Trophoblast cell (in vitro differentiated cells and primary cell): ENCODE results near the gene CNPY4.

Experiments used
- DNase-seq, 2 donors: peaks; one replicate each; pipeline ENCODE4 v3.0.0-alpha.2; 2016
- H2AFZ ChIP-seq: 2 replicates; pipeline ENCODE4 v1.6.1; 2013; ENCODE audit warnings: low read length, moderate library complexity, mild to moderate bottlenecking; ENCODE audit not compliant: insufficient read depth, poor library complexity
- H2AK5ac ChIP-seq: 2 replicates; pipeline ENCODE4 v1.6.1; 2013; ENCODE audit warnings: mild to moderate bottlenecking, low read length
- H2BK120ac ChIP-seq: 2 replicates; pipeline ENCODE4 v1.6.1; 2013; ENCODE audit warnings: low read length, mild to moderate bottlenecking, moderate library complexity; ENCODE audit not compliant: insufficient read depth, poor library complexity
- H2BK12ac ChIP-seq: 2 replicates; pipeline ENCODE4 v1.6.1; 2013; ENCODE audit warnings: mild to moderate bottlenecking, low read length, moderate library complexity
- H2BK5ac ChIP-seq: 2 replicates; pipeline ENCODE4 v1.6.1; 2013; ENCODE audit warnings: low read length, low read depth, moderate library complexity, mild to moderate bottlenecking; ENCODE audit not compliant: poor library complexity
- H3K14ac ChIP-seq: 2 replicates; pipeline ENCODE4 v1.6.1; 2013; ENCODE audit warnings: mild to moderate bottlenecking, low read length
- H3K18ac ChIP-seq: 2 replicates; pipeline ENCODE4 v1.6.1; 2013; ENCODE audit warnings: mild to moderate bottlenecking, low read length
- H3K23ac ChIP-seq: 2 replicates; pipeline ENCODE4 v1.6.1; 2013; ENCODE audit warnings: low read length
- H3K27ac ChIP-seq: 2 replicates; pipeline ENCODE4 v1.5.1; 2013; ENCODE audit warnings: low read depth, mild to moderate bottlenecking, inconsistent platforms, low read length, moderate library complexity
- H3K27me3 ChIP-seq: 2 replicates; pipeline ENCODE4 v1.6.1; 2013; ENCODE audit warnings: inconsistent platforms, mild to moderate bottlenecking, low read length, moderate library complexity; ENCODE audit not compliant: insufficient read depth
- H3K36me3 ChIP-seq, 2 experiments: 1 replicate in 1 of 2; 2 replicates in 1 of 2; pipeline ENCODE4 v1.6.1; 2013; ENCODE audit warnings: low read length in 2 of 2, mild to moderate bottlenecking in 2 of 2, moderate library complexity in 1 of 2; ENCODE audit not compliant: insufficient read depth in 2 of 2, control insufficient read depth in 1 of 2
- H3K4ac ChIP-seq: 2 replicates; pipeline ENCODE4 v1.6.1; 2013; ENCODE audit warnings: low read depth, mild to moderate bottlenecking, low read length, moderate library complexity
- H3K4me1 ChIP-seq, 2 experiments: 1 replicate in 1 of 2; 2 replicates in 1 of 2; pipeline ENCODE4 v1.6.1; 2013; ENCODE audit warnings: low read length in 2 of 2, mild to moderate bottlenecking in 2 of 2, moderate library complexity in 1 of 2; ENCODE audit not compliant: insufficient read depth in 2 of 2, control insufficient read depth in 1 of 2
- H3K4me2 ChIP-seq: 2 replicates; pipeline ENCODE4 v1.6.1; 2013; ENCODE audit warnings: inconsistent platforms, mild to moderate bottlenecking, low read length, moderate library complexity
- H3K4me3 ChIP-seq: 2 replicates; pipeline ENCODE4 v1.5.1; 2013; ENCODE audit warnings: mild to moderate bottlenecking, low read depth, low read length, inconsistent platforms
- H3K79me1 ChIP-seq: one replicate; pipeline ENCODE4 v1.6.1; 2013; ENCODE audit warnings: low read length
- H3K79me2 ChIP-seq: 2 replicates; pipeline ENCODE4 v1.6.1; 2013; ENCODE audit warnings: low read length, mild to moderate bottlenecking; ENCODE audit not compliant: control insufficient read depth, insufficient read depth, poor library complexity
- H3K9ac ChIP-seq: 2 replicates; pipeline ENCODE4 v1.6.1; 2013; ENCODE audit warnings: mild to moderate bottlenecking, low read length
- H3K9me3 ChIP-seq: 2 replicates; pipeline ENCODE4 v1.6.1; 2013; ENCODE audit warnings: low read depth, mild to moderate bottlenecking, control low read depth, inconsistent platforms, low read length; ENCODE audit not compliant: insufficient read depth
- H4K12ac ChIP-seq: 2 replicates; pipeline ENCODE4 v1.6.1; 2013; ENCODE audit warnings: low read depth, mild to moderate bottlenecking, low read length, moderate library complexity
- H4K8ac ChIP-seq: 2 replicates; pipeline ENCODE4 v1.6.1; 2013; ENCODE audit warnings: low read depth, mild to moderate bottlenecking, low read length, moderate library complexity
- H4K91ac ChIP-seq: one replicate; pipeline ENCODE4 v1.6.1; 2013; ENCODE audit warnings: low read depth, mild to moderate bottlenecking, low read length, moderate library complexity
- WGBS: extraction: QIAGEN DNeasy Blood & Tissue Kit; methylation state at CpG from one replicate; pipeline ENCODE4 v1.1.7; 2013; ENCODE audit warnings: missing lambda C conversion rate; ENCODE audit not compliant: insufficient read length, insufficient coverage; ENCODE audit errors: extremely low coverage; 5-methylcytosine and 5-hydroxymethylcytosine counted together

CNPY4 gene

DNA sequence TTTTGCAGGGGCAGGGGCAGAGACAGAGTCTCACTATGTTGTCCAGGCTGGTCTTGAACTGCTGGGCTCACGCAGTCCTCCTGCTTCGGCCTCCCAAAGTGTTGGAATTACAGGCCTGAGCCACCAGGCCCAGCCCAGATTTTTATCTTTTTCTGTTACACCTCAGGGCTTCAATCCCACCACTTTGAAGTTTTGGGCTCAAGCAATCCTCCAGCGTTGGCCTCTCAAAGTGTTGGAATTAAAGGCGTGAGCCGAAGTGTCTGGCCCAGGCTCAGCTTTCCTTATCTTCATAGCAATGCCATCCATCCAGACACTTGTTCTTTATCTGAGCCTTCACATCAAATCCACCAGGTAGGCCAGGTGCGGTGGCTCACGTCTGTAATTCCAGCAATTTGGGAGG lies 4.4 kb upstream of the CNPY4 start:
- Histone ChIP-seq H3K27me3 (no peaks in the 10 kb centered on the region), H3K23ac (no peak overlapping the region), H3K18ac (no peak overlapping the region), H2BK5ac (no peak overlapping the region), H3K79me2 (peaks cover 5% of the 10 kb centered on the region), H4K8ac (no peak overlapping the region), H2BK12ac (no peak overlapping the region), H3K4me3 (no peak overlapping the region), H2AK5ac (no peak overlapping the region), H2AFZ (no peak overlapping the region), H3K4me1 (peaks cover 3 to 4% of the 10 kb centered on the region in 2 experiments), H3K4me2 (no peak overlapping the region), H3K4ac (no peak overlapping the region), H2BK120ac (no peak overlapping the region), H3K9ac (no peak overlapping the region), H4K12ac (no peak overlapping the region), H3K79me1 (no peaks in the 10 kb centered on the region), H3K36me3 (peaks cover 34 to 35% of the 10 kb centered on the region in 2 experiments), H4K91ac (no peak overlapping the region), H3K27ac (no peak overlapping the region), H3K9me3 (no peaks in the 10 kb centered on the region), H3K14ac (no peak overlapping the region)
- DNase-seq: peak; percentile 94 to 98
- no CpG with 5 or more reads among the region's 7 CpGs for WGBS

DNA sequence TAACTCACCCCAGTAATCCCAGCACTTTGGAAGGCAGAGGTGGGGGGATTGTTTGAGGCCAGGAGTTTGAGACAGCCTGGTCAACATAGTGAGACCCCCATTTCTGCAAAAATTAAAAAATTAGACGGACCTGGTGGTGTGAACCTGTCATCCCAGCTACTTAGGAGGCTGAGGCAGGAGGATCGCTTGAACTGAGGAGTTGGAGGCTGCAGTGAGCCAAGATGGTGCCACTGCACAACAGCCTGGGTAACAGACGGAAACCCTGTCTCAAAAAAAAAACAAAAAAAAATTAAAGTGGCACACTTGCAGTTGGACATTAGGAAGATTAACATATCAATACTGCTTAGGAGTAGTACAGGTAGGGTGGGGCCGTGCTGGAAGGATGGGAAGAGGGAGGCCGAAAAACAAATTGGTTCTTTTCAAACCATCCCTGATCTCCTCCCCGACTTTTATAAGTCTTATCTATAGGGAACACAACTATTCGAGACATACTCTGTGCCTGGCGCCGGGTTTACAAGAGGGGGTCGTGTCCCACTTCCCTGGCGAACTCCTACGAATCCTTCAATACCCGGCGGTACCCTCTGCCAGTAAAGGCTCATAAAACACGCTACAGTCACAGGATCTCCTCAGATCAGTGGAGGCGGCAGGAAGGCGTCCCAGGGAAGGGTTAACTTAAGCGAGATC lies 904 bp upstream of the CNPY4 start:
- Histone ChIP-seq H2AK5ac (no peak overlapping the region), H3K14ac (peak overlapping the region; percentile 77), H2AFZ (peak overlapping the region; percentile 12), H3K27me3 (no peaks in the 10 kb centered on the region), H2BK12ac (no peak overlapping the region), H3K4me3 (peak overlapping the region; percentile 92), H3K23ac (no peak overlapping the region), H4K91ac (peak overlapping the region; percentile 33), H3K9ac (peak overlapping the region; percentile 93), H3K27ac (peak overlapping the region; percentile 29), H3K4ac (peak overlapping the region; percentile 70), H3K9me3 (no peaks in the 10 kb centered on the region), H4K12ac (peak overlapping the region; percentile 4), H2BK120ac (no peak overlapping the region), H3K18ac (peak overlapping the region; percentile 7), H3K4me1 (peaks cover 6 to 17% of the 10 kb centered on the region in 2 experiments), H3K79me1 (no peaks in the 10 kb centered on the region), H3K36me3 (peaks cover 6% of the 10 kb centered on the region in 2 experiments), H4K8ac (peak overlapping the region; percentile 50), H3K79me2 (peaks cover 5% of the 10 kb centered on the region), H2BK5ac (peak overlapping the region; percentile 50), H3K4me2 (peak overlapping the region; percentile 81)
- DNase-seq: no peak
- no CpG with 5 or more reads among the region's 18 CpGs for WGBS

DNA sequence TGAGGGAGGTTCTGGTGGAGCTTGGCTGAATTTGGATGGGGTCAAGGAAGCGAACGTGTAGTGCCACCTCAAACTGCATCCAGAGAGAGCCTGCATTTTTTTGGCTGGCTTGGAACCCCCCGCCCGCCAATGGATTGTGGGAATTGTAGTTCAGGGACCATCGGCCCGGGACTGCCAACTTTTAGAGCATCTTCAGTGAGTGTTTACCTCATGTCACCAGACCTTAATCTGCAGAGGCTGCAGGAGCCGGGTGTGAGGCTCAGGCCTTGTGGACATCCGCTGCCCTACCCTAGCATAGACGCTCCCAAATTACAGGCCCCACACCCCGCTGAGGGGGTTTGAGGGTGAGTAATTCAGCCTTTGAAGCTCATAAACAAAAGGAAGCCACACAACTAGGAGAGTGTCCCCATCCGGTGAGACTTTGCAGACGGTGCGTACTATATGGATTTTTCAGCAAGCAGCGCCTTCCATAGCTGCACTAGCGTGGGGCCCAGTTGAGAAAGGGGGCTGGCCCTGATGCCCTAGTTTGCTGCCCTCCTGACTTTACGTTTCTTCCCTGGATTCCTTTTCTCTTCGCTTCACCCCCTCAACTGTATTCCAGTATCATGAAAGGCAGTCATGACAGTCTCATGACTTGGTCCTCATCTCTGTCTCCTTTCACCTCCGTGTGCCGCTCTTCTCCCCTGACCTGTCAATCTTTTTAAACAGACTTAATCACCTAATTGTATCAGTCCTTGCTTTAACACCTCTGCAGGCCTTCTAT lies 717 bp downstream of the CNPY4 start:
- H3K79me2 ChIP-seq: peaks cover 5% of the 10 kb centered on the region
- no peak overlapping the region for H2AK5ac ChIP-seq
- peak overlapping the region; percentile 9 for H3K27ac ChIP-seq
- no peak overlapping the region for H3K23ac ChIP-seq
- peak overlapping the region; percentile 81 for H3K4me2 ChIP-seq
- peak in 1 of 2 donors; percentile 41 for DNase-seq
- H3K79me1 ChIP-seq: no peaks in the 10 kb centered on the region
- no peak overlapping the region for H3K18ac ChIP-seq
- H2BK12ac ChIP-seq: no peak overlapping the region
- peak overlapping the region; percentile 25 for H4K8ac ChIP-seq
- no peak overlapping the region for H4K12ac ChIP-seq
- no peak overlapping the region for H3K4ac ChIP-seq
- no peak overlapping the region for H4K91ac ChIP-seq
- H2BK5ac ChIP-seq: no peak overlapping the region
- no peaks in the 10 kb centered on the region for H3K36me3 ChIP-seq
- peaks cover 6 to 17% of the 10 kb centered on the region in 2 experiments for H3K4me1 ChIP-seq
- no peak overlapping the region for H2BK120ac ChIP-seq
- no peak overlapping the region for H2AFZ ChIP-seq
- H3K9me3 ChIP-seq: no peaks in the 10 kb centered on the region
- WGBS: no CpG with 5 or more reads among the region's 19 CpGs
- H3K4me3 ChIP-seq: peak overlapping the region; percentile 79
- no peaks in the 10 kb centered on the region for H3K27me3 ChIP-seq
- no peak overlapping the region for H3K14ac ChIP-seq
- H3K9ac ChIP-seq: peak overlapping the region; percentile 57

DNA sequence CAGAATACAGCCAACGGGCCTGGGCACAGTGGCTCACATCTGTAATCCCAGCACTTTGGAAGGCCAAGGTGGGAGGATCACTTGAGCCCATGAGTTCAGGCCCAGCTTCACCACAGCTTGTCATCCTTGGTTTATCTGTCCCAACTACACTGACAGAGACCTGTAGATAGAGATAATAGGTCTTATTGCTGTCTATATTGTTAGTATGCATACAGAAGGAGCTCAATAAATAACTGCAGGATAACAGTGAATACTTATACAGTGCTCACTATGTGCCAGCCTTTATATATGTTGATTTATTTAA lies 1.3 kb downstream of the CNPY4 start:
- H2BK120ac ChIP-seq: no peak overlapping the region
- H2BK12ac ChIP-seq: no peak overlapping the region
- no peak overlapping the region for H3K4me3 ChIP-seq
- H3K23ac ChIP-seq: no peak overlapping the region
- H3K4ac ChIP-seq: no peak overlapping the region
- H2AFZ ChIP-seq: no peak overlapping the region
- H3K4me1 ChIP-seq: peaks cover 6 to 17% of the 10 kb centered on the region in 2 experiments
- DNase-seq: no peak
- WGBS: no CpG with 5 or more reads among the region's 1 CpG
- H4K91ac ChIP-seq: no peak overlapping the region
- no peaks in the 10 kb centered on the region for H3K9me3 ChIP-seq
- no peak overlapping the region for H3K14ac ChIP-seq
- no peak overlapping the region for H2BK5ac ChIP-seq
- H2AK5ac ChIP-seq: no peak overlapping the region
- no peaks in the 10 kb centered on the region for H3K79me1 ChIP-seq
- no peak overlapping the region for H3K18ac ChIP-seq
- no peak overlapping the region for H4K8ac ChIP-seq
- no peak overlapping the region for H4K12ac ChIP-seq
- peaks cover 5% of the 10 kb centered on the region for H3K79me2 ChIP-seq
- no peaks in the 10 kb centered on the region for H3K27me3 ChIP-seq
- H3K9ac ChIP-seq: no peak overlapping the region
- no peak overlapping the region for H3K4me2 ChIP-seq
- H3K36me3 ChIP-seq: no peaks in the 10 kb centered on the region
- H3K27ac ChIP-seq: no peak overlapping the region
